Dendritic cell treated with granulocyte-macrophage colony-stimulating factor and Interleukin-4, amounts not matched to agents 40 ng/mL and 50 ng/mL, for 4 days (primary cell): ENCODE measurements around the gene TNNT3.

ENCODE experiments used
- H3K27ac Mint-ChIP-seq: one replicate; pipeline ENCODE4 v1.8.0; 2022; ENCODE audit warnings: mild to moderate bottlenecking, mixed read lengths
- H3K27me3 Mint-ChIP-seq: one replicate; pipeline ENCODE4 v1.8.0; 2022; ENCODE audit warnings: mild to moderate bottlenecking, mixed read lengths
- H3K36me3 Mint-ChIP-seq: one replicate; pipeline ENCODE4 v1.8.0; 2022; ENCODE audit warnings: low read depth, mixed read lengths
- H3K4me1 Mint-ChIP-seq: one replicate; pipeline ENCODE4 v1.8.0; 2022; ENCODE audit warnings: low read depth, mixed read lengths
- H3K4me3 Mint-ChIP-seq: one replicate; pipeline ENCODE4 v1.8.0; 2022; ENCODE audit warnings: mild to moderate bottlenecking, moderate library complexity, mixed read lengths
- H3K9me3 Mint-ChIP-seq: one replicate; pipeline ENCODE4 v1.8.0; 2022; ENCODE audit warnings: mixed read lengths
- intact Hi-C: fragments of 100-400 bp; cut with micrococcal nuclease; formaldehyde crosslinking; loops from one replicate; pipeline ENCODE4 v1.15.0; 2022

Gene TNNT3

DNA sequence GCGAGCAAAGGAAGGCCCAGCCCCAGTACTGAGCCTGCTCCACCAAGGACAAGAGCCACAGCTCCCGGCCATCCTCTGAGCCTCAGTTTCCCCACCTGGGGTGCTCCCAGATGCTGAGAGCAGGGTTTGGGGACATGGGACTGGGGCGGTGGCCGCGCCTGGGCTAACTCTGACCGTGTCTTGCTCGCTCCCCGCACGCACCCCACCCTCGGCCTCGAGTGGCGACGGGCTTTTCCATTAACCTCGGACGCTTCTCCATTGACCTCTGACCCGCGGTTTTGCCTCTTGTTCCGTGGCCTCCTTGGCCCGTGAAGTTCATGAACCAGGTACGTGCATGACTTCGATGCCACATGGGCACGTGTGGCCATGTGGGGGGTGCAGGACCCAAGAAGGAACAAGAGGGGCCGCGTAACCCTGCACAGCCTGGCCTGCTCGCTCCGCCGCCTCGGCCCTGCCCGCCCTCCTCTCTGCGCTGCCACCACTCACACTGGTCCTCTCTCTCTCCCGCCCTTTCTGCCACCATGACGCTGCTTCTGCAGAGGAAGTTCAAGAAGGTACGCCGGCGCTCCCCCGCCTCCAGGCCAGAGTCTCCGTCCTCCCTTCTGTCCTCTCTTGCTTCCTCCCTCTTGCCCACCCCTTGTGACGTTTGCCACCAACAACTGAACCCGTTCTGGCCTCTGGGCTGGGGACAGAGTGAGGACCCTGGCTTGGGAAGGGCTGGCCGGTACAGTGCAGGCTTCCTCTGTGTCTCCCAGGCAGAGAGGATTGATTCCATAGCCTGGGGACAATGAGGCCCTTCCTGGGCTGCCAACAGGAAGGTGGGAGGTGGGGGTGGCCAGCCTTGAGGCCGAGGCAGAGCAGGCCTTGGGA lies 6.9 kb downstream of the TNNT3 start:
- H3K27me3 Mint-ChIP-seq, result peaks cover 65% of the 10 kb centered on the region
- no peaks in the 10 kb centered on the region for H3K9me3 Mint-ChIP-seq
- no peak overlapping the region for H3K4me3 Mint-ChIP-seq
- H3K36me3 Mint-ChIP-seq, result no peaks in the 10 kb centered on the region
- H3K4me1 Mint-ChIP-seq, result peaks cover 15% of the 10 kb centered on the region
- H3K27ac Mint-ChIP-seq, result peak overlapping the region; percentile 24
- intact Hi-C loops, result no loop called here

DNA sequence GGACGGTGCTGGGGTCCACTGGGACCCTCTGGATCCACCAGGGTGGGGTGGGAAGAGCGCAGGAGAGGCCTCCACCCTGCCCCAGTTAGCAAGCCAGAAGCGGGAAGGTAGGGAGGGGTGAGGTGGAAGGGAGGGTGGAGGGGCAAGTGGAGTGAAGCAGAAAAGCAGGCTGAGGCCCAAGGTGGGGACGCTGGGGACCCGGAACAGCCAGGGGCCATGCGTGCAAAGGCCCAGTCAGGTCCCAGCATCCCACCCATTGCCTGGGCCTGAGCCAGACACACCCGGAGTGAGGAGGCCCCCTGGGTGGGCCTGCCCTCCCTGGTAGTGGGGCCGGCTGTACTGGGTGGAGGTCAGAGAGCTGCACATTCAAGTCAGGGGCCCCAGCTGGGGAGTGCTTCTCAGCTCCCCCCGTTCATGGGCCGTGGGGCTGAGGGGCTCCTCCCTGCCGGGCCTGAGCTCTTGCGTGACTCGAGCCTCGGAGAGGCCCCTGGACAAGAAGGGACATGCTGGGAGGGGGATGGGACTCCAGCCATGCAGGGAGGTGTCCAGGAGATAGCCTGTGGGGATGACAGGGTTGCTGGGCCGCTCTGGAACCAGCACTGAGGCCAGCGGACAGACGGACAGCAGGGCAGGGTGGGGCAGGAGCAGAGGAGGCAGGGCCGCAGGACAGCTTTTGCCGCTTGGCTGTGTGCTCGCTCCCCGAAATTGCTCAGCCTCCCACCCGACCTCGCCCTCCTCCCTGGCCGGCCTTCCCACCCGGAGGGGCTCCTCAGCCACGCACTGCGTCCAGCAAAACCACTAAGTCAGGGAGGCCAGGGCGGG lies 7.7 kb downstream of the TNNT3 start:
- intact Hi-C loops, result no loop called here
- H3K27ac Mint-ChIP-seq, result peak overlapping the region; percentile 24
- H3K27me3 Mint-ChIP-seq, result peaks cover 69% of the 10 kb centered on the region
- peaks cover 22% of the 10 kb centered on the region for H3K4me1 Mint-ChIP-seq
- H3K4me3 Mint-ChIP-seq, result no peak overlapping the region
- no peaks in the 10 kb centered on the region for H3K9me3 Mint-ChIP-seq
- H3K36me3 Mint-ChIP-seq, result no peaks in the 10 kb centered on the region

DNA sequence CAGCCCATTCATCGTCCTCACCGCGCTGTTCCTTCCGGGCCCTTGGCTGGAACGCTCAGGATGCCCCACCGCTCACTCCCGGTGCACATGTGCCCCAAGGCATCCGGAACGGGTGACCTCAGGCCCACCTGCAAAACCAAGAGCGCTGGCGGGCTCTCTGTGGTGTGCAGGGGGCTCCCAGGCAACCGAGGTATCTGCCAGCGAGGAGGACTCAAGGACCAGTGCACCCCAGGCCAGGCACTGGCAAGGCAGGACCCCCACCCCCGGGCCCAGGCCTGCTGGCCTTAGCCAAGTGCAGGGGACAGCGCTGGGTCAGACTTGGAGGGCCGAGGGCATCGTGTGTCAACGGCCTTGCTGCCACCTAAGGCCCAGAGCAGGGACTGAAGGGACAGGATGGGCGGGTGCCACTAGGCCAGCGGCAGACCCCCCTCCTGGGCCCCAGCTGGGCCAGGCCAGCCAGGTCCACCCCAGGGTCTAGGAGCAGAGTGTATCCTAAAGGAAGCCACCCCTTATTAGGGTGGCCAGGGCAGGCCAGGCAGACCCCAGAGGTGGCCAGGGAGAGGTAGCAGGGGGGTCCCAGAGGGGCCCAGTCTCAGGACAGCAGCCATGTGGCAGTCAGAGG lies 8.5 kb downstream of the TNNT3 start:
- Mint-ChIP-seq H3K4me3 (no peak overlapping the region), H3K27me3 (peaks cover 71% of the 10 kb centered on the region), H3K4me1 (peaks cover 18% of the 10 kb centered on the region), H3K9me3 (no peaks in the 10 kb centered on the region), H3K27ac (no peak overlapping the region), H3K36me3 (no peaks in the 10 kb centered on the region)
- intact Hi-C loops, result no loop called here

DNA sequence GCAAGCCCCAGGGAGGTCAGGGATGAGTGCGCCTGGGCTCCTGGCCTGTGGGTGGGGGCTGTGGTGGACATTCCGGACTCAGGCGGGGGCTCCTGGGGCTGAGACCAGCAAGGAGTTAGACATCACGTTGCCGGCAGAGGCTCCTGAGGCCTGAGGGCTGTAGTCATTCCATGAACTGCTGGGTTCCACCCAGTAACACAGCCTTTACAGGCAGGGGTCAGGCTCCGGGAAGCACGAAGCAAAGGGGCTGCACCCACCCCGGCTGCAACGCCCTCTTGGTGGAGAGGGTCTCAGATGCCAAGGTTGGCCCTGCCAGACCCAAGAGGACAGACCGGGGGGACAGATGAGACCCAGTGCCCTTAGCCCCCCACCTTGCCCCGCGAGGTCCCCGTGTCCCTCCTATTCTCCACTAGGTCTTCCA lies 9.0 kb downstream of the TNNT3 start:
- intact Hi-C loops, result no loop called here
- no peak overlapping the region for H3K4me3 Mint-ChIP-seq
- H3K4me1 Mint-ChIP-seq, result peaks cover 18% of the 10 kb centered on the region
- no peaks in the 10 kb centered on the region for H3K36me3 Mint-ChIP-seq
- no peaks in the 10 kb centered on the region for H3K9me3 Mint-ChIP-seq
- no peak overlapping the region for H3K27ac Mint-ChIP-seq
- peaks cover 70% of the 10 kb centered on the region for H3K27me3 Mint-ChIP-seq

DNA sequence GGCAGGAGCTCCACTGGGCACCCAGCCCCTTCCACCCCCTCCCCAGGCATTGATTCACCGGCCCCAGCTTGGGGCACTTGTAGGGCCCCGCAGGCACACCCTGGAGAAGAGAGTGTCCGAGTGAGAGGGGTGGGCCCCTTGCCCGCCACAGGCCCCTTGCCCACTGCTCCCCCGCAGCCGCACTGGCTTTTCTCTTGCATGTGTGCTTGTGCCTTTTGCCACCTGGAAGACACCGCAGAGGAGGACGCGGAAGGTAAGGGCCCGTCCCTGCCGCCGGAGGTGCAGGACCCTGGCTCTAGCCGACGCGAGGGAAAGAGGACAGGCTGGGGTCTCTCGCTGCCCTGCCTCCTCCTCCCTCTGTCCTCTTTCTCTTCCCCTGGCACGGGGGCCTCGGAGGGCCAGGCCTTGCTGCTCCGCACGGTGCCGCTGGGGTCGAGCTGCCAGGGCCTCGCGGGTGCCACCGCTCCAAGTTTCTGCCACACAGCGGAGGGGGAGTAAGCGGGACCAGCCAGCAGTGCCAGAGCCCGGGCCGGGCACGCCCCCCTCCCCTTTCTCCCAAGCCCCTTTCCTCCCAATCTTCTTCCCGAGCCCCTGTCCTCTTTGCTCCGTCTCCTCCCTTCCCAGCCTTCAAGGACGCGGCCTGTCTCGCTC lies 9.5 kb downstream of the TNNT3 start:
- no peaks in the 10 kb centered on the region for H3K36me3 Mint-ChIP-seq
- H3K4me3 Mint-ChIP-seq, result no peak overlapping the region
- H3K9me3 Mint-ChIP-seq, result no peaks in the 10 kb centered on the region
- peaks cover 69% of the 10 kb centered on the region for H3K27me3 Mint-ChIP-seq
- peaks cover 18% of the 10 kb centered on the region for H3K4me1 Mint-ChIP-seq
- no peak overlapping the region for H3K27ac Mint-ChIP-seq
- intact Hi-C loops, result no loop called here

DNA sequence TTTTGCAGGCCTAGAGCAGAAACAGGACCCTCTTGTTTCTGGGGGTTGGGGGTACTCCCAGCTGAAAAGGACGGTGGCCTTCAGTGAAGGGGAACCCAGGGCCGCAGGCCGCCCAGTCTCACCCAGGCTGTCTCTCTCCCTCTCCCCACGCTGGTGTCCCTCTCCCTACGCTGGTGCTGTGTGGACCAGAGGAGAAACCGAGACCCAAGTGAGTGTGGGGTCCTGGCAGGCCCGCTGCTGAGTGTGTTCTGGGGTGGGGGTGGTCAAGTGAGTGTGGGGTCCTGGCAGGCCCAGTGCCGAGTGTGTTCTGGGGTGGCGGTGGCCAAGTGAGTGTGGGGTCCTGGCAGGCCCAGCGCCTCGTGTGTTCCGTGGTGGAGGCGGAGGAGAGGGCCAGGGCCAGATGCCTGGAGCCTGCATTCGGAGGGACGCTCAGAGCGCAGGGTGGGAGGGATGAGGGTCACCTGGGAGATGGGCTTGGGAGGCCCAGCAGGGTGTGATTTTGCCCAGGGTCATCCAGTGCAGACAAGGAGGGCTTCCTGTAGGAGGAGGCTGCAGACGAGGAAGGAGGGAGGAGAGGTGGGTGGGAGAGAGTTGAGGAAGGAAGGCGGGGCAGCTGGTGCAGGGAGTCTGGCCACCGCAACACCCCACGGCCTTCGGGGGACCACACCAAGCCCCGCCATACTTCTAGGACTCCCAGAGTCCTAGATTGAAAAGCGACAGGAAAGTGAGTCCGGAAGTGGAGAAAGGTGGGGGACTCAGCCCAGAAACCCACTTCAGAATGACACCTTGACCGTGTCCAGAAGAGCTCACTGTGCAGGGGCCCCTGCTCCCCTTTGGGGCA lies 10.3 kb downstream of the TNNT3 start:
- H3K4me3 Mint-ChIP-seq, result no peak overlapping the region

DNA sequence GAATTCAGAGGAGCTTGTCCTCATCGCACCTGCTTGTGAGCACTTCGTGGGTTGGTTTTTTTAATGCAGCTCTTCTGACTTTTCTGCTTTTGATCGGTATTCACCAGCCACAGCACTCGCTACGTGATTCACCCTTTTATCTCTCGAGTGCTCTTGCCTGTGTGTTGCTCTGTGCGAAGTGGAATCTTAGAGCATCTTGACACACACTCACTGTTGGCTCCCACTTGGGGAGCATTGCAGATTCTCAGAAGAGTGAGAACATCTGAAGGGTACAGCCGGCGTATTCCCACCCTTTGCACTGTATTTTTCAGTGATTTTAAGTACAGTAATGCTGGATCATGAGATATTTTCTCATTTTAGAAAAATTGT lies 10.9 kb downstream of the TNNT3 start:
- H3K9me3 Mint-ChIP-seq, result no peaks in the 10 kb centered on the region
- H3K27ac Mint-ChIP-seq, result no peak overlapping the region
- no peaks in the 10 kb centered on the region for H3K36me3 Mint-ChIP-seq
- peaks cover 75% of the 10 kb centered on the region for H3K27me3 Mint-ChIP-seq
- no peak overlapping the region for H3K4me3 Mint-ChIP-seq
- peaks cover 18% of the 10 kb centered on the region for H3K4me1 Mint-ChIP-seq
- intact Hi-C loops, result no loop called here

More for the DNA sequence above, 10.3 kb downstream of the TNNT3 start:
- H3K27ac Mint-ChIP-seq, result no peak overlapping the region
- intact Hi-C loops, result no loop called here
- H3K36me3 Mint-ChIP-seq, result no peaks in the 10 kb centered on the region
- no peaks in the 10 kb centered on the region for H3K9me3 Mint-ChIP-seq
- H3K27me3 Mint-ChIP-seq, result peaks cover 72% of the 10 kb centered on the region
- peaks cover 18% of the 10 kb centered on the region for H3K4me1 Mint-ChIP-seq

DNA sequence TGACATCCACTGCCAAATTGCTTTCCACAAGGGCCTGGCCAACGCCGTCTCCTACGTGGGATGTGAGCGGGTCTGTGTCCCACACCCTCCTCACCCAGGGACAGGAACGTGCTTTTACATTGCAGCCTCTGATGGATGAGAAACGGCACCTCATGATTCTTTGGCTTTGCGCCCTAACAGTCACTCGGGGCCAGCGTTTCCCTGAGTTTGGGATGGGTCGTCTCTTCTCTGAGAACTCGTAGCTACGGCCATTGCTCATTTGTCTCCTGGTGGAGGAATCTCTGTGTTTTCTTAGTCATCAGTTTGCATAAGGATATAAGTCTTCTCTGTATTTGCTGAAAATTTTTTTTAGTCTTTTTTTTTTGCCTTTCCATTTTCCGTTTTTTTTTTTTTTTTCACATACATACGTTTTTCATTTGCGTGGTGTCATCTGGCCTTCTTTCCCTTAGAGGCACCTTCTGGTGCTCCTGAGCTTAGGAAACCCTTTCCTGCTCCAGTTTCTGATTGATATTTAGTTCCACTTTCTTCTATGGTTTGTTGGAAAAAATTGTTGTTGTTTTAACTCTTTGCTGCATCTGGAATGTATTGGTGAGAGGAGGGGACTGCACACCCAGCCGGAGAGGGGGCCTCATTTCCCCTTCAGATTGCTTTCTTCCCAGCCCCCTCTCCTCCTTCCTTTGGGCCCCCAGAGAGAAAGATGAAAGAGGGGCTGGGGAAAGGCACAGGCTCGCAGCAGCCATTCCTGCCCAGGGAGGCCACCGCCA lies 12.0 kb downstream of the TNNT3 start:
- Mint-ChIP-seq H3K4me3 (no peak overlapping the region), H3K36me3 (no peaks in the 10 kb centered on the region), H3K27me3 (peaks cover 69% of the 10 kb centered on the region), H3K27ac (no peak overlapping the region), H3K9me3 (no peaks in the 10 kb centered on the region), H3K4me1 (peaks cover 13% of the 10 kb centered on the region)
- intact Hi-C loops, result no loop called here

DNA sequence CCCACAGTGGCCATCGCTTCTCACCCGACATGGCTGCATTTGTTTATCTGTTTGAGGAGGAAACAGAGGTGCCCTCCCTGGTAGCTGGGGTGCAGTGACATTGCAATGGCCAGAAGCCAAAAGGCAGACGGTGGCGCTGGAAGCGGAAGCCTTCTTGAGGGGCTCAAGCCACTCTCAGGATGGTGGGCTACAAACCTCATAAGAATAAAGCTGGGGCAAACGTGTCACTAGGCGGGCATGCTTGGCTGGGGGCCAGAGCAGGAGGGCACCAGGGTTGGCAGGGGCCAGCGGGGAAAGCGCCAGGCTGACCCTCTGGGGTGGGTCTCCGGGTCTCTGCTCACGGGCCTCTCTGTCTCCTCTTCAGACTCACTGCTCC lies 12.6 kb downstream of the TNNT3 start:
- peaks cover 10% of the 10 kb centered on the region for H3K4me1 Mint-ChIP-seq
- intact Hi-C loops, result no loop called here
- no peak overlapping the region for H3K27ac Mint-ChIP-seq
- peaks cover 66% of the 10 kb centered on the region for H3K27me3 Mint-ChIP-seq
- no peaks in the 10 kb centered on the region for H3K9me3 Mint-ChIP-seq
- no peaks in the 10 kb centered on the region for H3K36me3 Mint-ChIP-seq
- no peak overlapping the region for H3K4me3 Mint-ChIP-seq

DNA sequence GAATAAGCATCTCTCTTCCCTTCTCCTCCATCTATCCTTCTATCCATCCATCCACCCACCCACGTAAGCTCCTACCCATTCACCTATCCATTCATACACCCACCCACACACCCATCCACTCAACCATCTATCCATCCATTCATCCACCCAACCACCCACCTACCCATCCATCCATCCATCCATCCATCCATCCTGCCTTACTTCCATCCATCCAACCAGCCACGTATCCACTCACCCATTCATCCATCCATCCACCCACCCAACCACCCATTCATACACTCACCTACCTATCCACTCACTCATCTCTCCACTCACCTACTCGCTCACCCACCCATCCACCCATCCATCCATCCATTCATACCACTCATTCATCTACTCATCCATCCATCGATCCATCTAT lies 13.2 kb downstream of the TNNT3 start:
- Mint-ChIP-seq H3K27me3 (peaks cover 61% of the 10 kb centered on the region), H3K27ac (no peak overlapping the region), H3K36me3 (no peaks in the 10 kb centered on the region), H3K4me3 (no peak overlapping the region), H3K9me3 (no peaks in the 10 kb centered on the region), H3K4me1 (peaks cover 10% of the 10 kb centered on the region)
- intact Hi-C loops, result no loop called here

DNA sequence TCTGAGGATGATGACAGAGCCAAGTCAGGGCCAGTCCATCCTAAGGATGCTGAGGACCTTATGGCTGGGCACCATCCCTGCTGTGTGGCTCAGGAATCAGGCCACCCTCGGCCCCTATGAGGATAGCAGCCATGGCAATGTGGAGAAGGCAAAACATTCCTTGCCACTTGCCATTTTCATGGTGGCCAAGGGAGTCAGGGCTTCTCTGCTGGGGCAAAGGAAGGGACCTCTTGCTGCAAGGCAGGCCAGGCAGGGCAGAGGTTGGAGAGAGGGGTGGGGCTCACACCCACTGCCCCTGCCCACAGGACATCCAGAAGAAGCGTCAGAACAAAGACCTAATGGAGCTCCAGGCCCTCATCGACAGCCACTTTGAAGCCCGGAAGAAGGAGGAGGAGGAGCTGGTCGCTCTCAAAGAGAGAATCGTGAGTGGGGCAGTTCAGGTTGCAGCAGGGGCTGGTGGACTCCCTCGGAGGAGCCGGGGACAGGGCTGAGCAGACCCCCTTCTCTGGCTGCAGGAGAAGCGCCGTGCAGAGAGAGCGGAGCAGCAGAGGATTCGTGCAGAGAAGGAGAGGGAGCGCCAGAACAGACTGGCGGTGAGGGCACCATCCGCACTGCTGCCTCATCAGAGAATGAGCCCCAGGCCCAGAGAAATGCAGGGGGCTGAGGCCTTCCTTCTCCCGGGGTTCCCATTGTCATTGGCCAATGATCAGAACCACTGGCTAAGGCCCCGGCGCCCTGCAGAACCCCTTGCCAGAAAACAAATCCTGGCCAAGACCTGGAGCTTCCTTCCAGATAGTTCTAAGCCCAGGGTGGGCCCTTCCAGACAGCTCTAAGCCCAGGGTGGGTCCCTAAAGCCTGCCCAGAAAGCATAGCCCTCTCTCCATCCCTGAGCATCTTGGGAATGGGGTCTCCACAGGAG lies 14.2 kb downstream of the TNNT3 start:
- H3K27me3 Mint-ChIP-seq, result peaks cover 58% of the 10 kb centered on the region
- no peak overlapping the region for H3K4me3 Mint-ChIP-seq
- intact Hi-C loops, result no loop called here
- no peaks in the 10 kb centered on the region for H3K9me3 Mint-ChIP-seq
- H3K36me3 Mint-ChIP-seq, result no peaks in the 10 kb centered on the region
- peaks cover 10% of the 10 kb centered on the region for H3K4me1 Mint-ChIP-seq
- H3K27ac Mint-ChIP-seq, result no peak overlapping the region
